ENCODE measurements around the gene GREM2. TPM values are rescaled to one million over a fixed set of nuclear protein-coding genes. Genes with fewer than 3 reads are reported as not detected.
A peak's percentile ranks its signal among the peaks of the same experiment; 100 is the strongest.

Gene GREM2
- total RNA-seq, 1 donor from 2014 or later = 3.7 TPM

GRCh38 chr1:240496356-240496755 lies 115.6 kb downstream of the GREM2 start:
- DNase-seq = no peak
- Mint-ChIP-seq H3K4me1 (ENCODE audit: low read depth, unreplicated experiment) (peaks cover 3% of the 10 kb centered on the region), H3K27ac (ENCODE audit: unreplicated experiment) (no peak overlapping the region), H3K4me3 (ENCODE audit: unreplicated experiment) (no peak overlapping the region), H3K9me3 (ENCODE audit: unreplicated experiment) (peaks cover 2% of the 10 kb centered on the region), H3K36me3 (ENCODE audit: unreplicated experiment) (peaks cover 5% of the 10 kb centered on the region), H3K27me3 (ENCODE audit: unreplicated experiment) (peaks cover 2% of the 10 kb centered on the region)
- TF ChIP-seq CTCF (IDR thresholded peaks at IDR 0.05; ENCODE audit: partially characterized antibody, unreplicated experiment) = no peak

- peaks cover 2% of the 10 kb centered on the region for H3K27me3 Mint-ChIP-seq (ENCODE audit: unreplicated experiment)
These were observed 116.4 kb downstream of the GREM2 start for GRCh38 chr1:240495601-240496000.

GRCh38 chr1:240492832-240493440 lies 119.0 kb downstream of the GREM2 start:
- H3K9me3 Mint-ChIP-seq (ENCODE audit: unreplicated experiment) = peaks cover 2% of the 10 kb centered on the region
- peak; percentile 80 for TF ChIP-seq CTCF (IDR thresholded peaks at IDR 0.05; ENCODE audit: partially characterized antibody, unreplicated experiment)
- no peak overlapping the region for H3K27ac Mint-ChIP-seq (ENCODE audit: unreplicated experiment)
- peaks cover 5% of the 10 kb centered on the region for H3K36me3 Mint-ChIP-seq (ENCODE audit: unreplicated experiment)
- peak; percentile 82 for DNase-seq
- peaks cover 3% of the 10 kb centered on the region for H3K4me1 Mint-ChIP-seq (ENCODE audit: low read depth, unreplicated experiment)
- peaks cover 2% of the 10 kb centered on the region for H3K27me3 Mint-ChIP-seq (ENCODE audit: unreplicated experiment)
- H3K4me3 Mint-ChIP-seq (ENCODE audit: unreplicated experiment) = peak overlapping the region; percentile 85

More at GRCh38 chr1:240495601-240496000, 116.4 kb downstream of the GREM2 start:
- Mint-ChIP-seq H3K9me3 (ENCODE audit: unreplicated experiment) (peaks cover 2% of the 10 kb centered on the region), H3K4me1 (ENCODE audit: low read depth, unreplicated experiment) (peaks cover 3% of the 10 kb centered on the region), H3K27ac (ENCODE audit: unreplicated experiment) (no peak overlapping the region), H3K36me3 (ENCODE audit: unreplicated experiment) (peaks cover 5% of the 10 kb centered on the region), H3K4me3 (ENCODE audit: unreplicated experiment) (no peak overlapping the region)
- no peak for TF ChIP-seq CTCF (IDR thresholded peaks at IDR 0.05; ENCODE audit: partially characterized antibody, unreplicated experiment)
- no peak for DNase-seq

- no peak overlapping the region for H3K27ac Mint-ChIP-seq (ENCODE audit: unreplicated experiment)
- peaks cover 2% of the 10 kb centered on the region for H3K9me3 Mint-ChIP-seq (ENCODE audit: unreplicated experiment)
- H3K4me1 Mint-ChIP-seq (ENCODE audit: low read depth, unreplicated experiment) = peaks cover 3% of the 10 kb centered on the region
- H3K36me3 Mint-ChIP-seq (ENCODE audit: unreplicated experiment) = peaks cover 5% of the 10 kb centered on the region
- peaks cover 4% of the 10 kb centered on the region for H3K27me3 Mint-ChIP-seq (ENCODE audit: unreplicated experiment)
- TF ChIP-seq CTCF (IDR thresholded peaks at IDR 0.05; ENCODE audit: partially characterized antibody, unreplicated experiment) = no peak
- no peak for DNase-seq
- peak overlapping the region; percentile 46 for H3K4me3 Mint-ChIP-seq (ENCODE audit: unreplicated experiment)
These were observed 120.2 kb downstream of the GREM2 start for GRCh38 chr1:240491796-240492195.

GRCh38 chr1:240491156-240491555 lies 120.8 kb downstream of the GREM2 start:
- no peaks in the 10 kb centered on the region for H3K9me3 Mint-ChIP-seq (ENCODE audit: unreplicated experiment)
- peaks cover 4% of the 10 kb centered on the region for H3K27me3 Mint-ChIP-seq (ENCODE audit: unreplicated experiment)
- no peak for DNase-seq
- no peak overlapping the region for H3K27ac Mint-ChIP-seq (ENCODE audit: unreplicated experiment)
- H3K4me3 Mint-ChIP-seq (ENCODE audit: unreplicated experiment) = no peak overlapping the region
- TF ChIP-seq CTCF (IDR thresholded peaks at IDR 0.05; ENCODE audit: partially characterized antibody, unreplicated experiment) = no peak
- H3K4me1 Mint-ChIP-seq (ENCODE audit: low read depth, unreplicated experiment) = peaks cover 3% of the 10 kb centered on the region
- H3K36me3 Mint-ChIP-seq (ENCODE audit: unreplicated experiment) = peaks cover 5% of the 10 kb centered on the region

Measured in glutamatergic neuron (in vitro differentiated cells).